ENCODE results near the gene BANF2. TPM values are rescaled to one million over a fixed set of nuclear protein-coding genes. Genes with fewer than 3 reads are reported as not detected.
"Not testable (repeated sequence)": the region's sequence is repeated elsewhere in the genome, so short reads cannot be mapped to it uniquely, and the experiment has no call there.

BANF2 gene
- total RNA-seq, 4 donors from 2014 or later, result not detected

DNA sequence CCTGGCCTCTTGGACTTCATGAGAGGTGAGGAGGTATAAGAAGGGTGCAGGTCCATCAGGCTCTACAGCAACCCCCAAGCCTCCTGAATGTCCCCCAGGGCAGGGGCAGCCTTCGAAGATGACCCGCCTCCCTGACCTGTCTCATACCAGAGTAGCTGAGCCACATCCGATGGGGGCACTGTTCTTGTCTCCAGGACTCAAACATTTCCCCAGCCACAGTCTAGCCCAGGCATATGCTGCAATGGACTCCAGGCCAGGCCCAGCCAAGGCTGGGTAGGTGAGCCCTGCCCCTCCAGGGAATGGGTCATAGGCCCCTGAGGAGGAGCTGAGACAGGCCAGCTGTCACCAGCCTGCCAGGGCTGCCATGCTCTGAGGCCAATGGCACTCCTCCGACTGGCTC, 65.3 kb downstream of the BANF2 start:
- Histone ChIP-seq H3K4me3 (no peak overlapping the region), H3K9me3 (no peaks in the 10 kb centered on the region), H3K27ac (no peak overlapping the region), H3K4me1 (no peaks in the 10 kb centered on the region), H3K36me3 (no peaks in the 10 kb centered on the region), H3K27me3 (no peaks in the 10 kb centered on the region)
- no peak for DNase-seq
- no peak for TF ChIP-seq POLR2A (IDR thresholded peaks at IDR 0.05)
- TF ChIP-seq, protein P1, sequence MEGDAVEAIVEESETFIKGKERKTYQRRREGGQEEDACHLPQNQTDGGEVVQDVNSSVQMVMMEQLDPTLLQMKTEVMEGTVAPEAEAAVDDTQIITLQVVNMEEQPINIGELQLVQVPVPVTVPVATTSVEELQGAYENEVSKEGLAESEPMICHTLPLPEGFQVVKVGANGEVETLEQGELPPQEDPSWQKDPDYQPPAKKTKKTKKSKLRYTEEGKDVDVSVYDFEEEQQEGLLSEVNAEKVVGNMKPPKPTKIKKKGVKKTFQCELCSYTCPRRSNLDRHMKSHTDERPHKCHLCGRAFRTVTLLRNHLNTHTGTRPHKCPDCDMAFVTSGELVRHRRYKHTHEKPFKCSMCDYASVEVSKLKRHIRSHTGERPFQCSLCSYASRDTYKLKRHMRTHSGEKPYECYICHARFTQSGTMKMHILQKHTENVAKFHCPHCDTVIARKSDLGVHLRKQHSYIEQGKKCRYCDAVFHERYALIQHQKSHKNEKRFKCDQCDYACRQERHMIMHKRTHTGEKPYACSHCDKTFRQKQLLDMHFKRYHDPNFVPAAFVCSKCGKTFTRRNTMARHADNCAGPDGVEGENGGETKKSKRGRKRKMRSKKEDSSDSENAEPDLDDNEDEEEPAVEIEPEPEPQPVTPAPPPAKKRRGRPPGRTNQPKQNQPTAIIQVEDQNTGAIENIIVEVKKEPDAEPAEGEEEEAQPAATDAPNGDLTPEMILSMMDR (IDR thresholded peaks at IDR 0.05), result no peak

DNA sequence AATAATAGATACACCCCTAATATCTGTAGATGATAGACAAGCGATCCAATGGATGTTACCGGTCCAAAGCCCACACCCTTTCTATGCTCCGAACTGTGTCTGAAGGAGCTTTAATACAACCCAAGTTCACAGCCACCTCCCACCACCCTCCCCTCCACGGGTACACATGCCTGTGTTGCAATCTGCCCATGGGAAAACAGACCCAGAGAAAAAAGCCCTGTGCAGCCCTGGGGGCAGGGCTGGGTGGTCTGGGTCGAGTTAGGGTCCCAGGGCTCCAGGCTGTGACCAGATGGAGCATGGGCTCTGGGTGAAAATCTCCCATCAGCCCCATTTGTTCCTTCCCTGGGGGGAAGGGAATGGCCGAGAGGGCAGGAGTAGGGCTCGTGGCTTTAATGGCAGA, 65.8 kb downstream of the BANF2 start:
- Histone ChIP-seq H3K36me3 (no peaks in the 10 kb centered on the region), H3K4me3 (no peak overlapping the region), H3K27me3 (no peaks in the 10 kb centered on the region), H3K4me1 (no peaks in the 10 kb centered on the region), H3K27ac (no peak overlapping the region), H3K9me3 (no peaks in the 10 kb centered on the region)
- DNase-seq, result no peak
- TF ChIP-seq, protein P1 (IDR thresholded peaks at IDR 0.05), result no peak
- no peak for TF ChIP-seq POLR2A (IDR thresholded peaks at IDR 0.05)

DNA sequence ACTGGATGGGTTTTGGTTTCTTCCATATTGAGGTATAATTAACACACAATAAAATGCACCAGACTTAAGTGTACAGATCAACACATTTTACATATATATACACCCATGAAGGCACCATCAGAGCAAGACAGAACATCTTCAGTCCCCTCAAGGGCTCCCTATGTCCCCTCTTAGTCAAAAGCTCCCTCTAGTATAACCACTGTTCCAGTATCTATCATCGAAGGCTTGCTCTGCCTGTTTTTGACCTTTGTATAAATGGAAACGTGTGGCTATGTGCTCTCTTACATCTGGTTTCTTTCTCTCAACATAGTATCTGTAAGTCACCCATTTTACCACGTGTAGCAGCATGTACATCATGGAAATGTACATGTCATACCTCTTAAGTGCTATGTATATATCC, 66.5 kb downstream of the BANF2 start:
- DNase-seq, result no peak
- TF ChIP-seq, protein P1 (IDR thresholded peaks at IDR 0.05), result no peak
- no peak for TF ChIP-seq POLR2A (IDR thresholded peaks at IDR 0.05)
- Histone ChIP-seq H3K27ac (no peak overlapping the region), H3K27me3 (no peaks in the 10 kb centered on the region), H3K4me3 (no peak overlapping the region), H3K4me1 (no peaks in the 10 kb centered on the region), H3K9me3 (no peaks in the 10 kb centered on the region), H3K36me3 (no peaks in the 10 kb centered on the region)

DNA sequence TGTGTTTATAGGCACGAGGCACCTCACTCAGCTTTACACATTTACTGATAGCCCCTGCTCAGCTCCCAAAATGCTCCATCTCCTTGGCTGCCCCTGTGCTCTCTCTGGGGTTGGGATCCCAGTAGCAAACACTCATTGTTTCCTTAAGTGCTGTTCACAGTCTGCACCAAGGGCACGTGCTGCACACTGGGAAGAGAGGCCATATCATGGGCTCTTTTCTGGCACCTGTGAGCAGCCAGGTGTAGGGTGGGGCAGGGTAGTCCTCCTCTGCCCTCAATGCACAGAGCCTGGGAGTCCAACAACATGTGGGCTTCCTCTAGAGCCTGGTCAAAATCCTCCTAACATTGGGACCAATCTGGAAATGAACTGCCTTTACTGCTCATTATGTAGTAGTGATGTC, 67.9 kb downstream of the BANF2 start:
- Histone ChIP-seq H3K36me3 (no peaks in the 10 kb centered on the region), H3K27me3 (no peaks in the 10 kb centered on the region), H3K9me3 (no peaks in the 10 kb centered on the region), H3K4me1 (no peaks in the 10 kb centered on the region), H3K4me3 (no peak overlapping the region), H3K27ac (no peak overlapping the region)
- no peak for DNase-seq
- TF ChIP-seq POLR2A (IDR thresholded peaks at IDR 0.05), result no peak
- TF ChIP-seq, protein P1 (IDR thresholded peaks at IDR 0.05), result no peak

DNA sequence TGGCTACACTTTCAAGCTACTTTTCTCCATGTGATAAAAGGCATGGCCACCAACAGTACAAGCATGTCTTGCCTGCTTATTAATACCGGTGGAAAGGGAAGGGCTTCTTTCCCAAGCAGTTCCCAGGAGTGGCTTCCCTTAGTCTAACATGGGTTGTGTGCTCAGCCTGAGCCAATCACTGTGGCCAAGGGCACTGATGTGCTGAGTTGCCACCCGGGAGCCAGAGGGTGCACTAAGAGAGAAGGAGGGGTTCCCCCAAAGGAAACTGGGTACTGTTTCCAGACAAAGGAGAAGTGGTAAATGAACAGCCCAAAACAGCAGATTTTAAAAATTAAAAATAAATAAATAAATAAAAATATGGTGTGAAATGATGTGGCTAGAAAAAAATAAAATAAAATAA, 68.5 kb downstream of the BANF2 start:
- DNase-seq, result no peak
- Histone ChIP-seq H3K27ac (no peak overlapping the region), H3K9me3 (no peaks in the 10 kb centered on the region)

DNA sequence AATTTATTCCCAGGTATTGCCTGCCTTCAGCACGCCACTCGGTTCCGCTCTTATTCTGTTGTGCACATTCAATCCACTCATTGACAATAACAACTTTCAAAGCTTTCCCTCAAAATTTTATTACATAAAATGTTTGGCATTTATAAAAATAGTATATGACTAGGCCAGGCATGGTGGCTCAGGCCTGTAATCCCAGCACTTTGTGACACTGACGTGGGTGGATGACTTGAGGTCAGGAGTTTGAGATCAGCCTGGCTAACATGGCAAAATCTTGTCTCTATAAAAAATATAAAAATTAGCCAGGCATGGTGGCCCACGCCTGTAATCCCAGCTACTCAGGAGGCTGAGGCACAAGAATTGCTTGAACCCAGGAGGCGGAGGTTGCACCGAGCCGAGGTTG, 70.0 kb downstream of the BANF2 start:
- H3K4me1 ChIP-seq, DNase-seq, H3K36me3 ChIP-seq, H3K4me3 ChIP-seq, H3K27ac ChIP-seq, H3K27me3 ChIP-seq, H3K9me3 ChIP-seq: not testable (repeated sequence)

More for the DNA sequence above, 68.5 kb downstream of the BANF2 start:
- no peak for TF ChIP-seq POLR2A (IDR thresholded peaks at IDR 0.05)
- TF ChIP-seq, protein P1 (IDR thresholded peaks at IDR 0.05), result no peak
- no peak overlapping the region for H3K4me3 ChIP-seq
- no peaks in the 10 kb centered on the region for H3K36me3 ChIP-seq
- H3K4me1 ChIP-seq, result no peaks in the 10 kb centered on the region
- no peaks in the 10 kb centered on the region for H3K27me3 ChIP-seq
